ENCODE measurements around the gene TREM2.

Gene TREM2

DNA sequence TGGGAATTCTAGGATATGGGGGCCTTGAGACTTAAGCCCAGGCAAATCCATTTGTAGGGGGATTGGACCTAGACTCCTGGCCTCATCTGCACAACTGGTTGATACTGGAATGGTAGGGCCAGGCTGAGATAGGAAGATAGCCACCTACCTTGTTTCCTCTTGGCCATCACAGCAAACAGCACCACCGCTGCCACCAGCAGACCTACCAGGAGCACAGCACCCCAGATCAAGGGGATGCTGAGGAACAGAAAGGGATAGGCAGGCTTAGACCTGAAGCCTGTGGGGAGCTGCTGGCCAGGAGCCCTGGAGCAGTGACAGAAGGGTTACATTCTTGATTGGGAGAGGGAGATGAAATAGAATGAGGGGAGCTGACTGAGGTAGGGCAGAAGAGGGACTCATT, 12.2 kb downstream of the TREM2 start:
- H3K36me3 ChIP-seq = no peaks in the 10 kb centered on the region
- no peaks in the 10 kb centered on the region for H3K27me3 ChIP-seq (ENCODE audit: insufficient read depth, low read depth, severe bottlenecking)
- H3K27ac ChIP-seq = no peak overlapping the region
- H3K4me3 ChIP-seq (ENCODE audit: low read depth, low read length) = no peak overlapping the region
- peak; percentile 74 for DNase-seq
- TF ChIP-seq, protein P1, sequence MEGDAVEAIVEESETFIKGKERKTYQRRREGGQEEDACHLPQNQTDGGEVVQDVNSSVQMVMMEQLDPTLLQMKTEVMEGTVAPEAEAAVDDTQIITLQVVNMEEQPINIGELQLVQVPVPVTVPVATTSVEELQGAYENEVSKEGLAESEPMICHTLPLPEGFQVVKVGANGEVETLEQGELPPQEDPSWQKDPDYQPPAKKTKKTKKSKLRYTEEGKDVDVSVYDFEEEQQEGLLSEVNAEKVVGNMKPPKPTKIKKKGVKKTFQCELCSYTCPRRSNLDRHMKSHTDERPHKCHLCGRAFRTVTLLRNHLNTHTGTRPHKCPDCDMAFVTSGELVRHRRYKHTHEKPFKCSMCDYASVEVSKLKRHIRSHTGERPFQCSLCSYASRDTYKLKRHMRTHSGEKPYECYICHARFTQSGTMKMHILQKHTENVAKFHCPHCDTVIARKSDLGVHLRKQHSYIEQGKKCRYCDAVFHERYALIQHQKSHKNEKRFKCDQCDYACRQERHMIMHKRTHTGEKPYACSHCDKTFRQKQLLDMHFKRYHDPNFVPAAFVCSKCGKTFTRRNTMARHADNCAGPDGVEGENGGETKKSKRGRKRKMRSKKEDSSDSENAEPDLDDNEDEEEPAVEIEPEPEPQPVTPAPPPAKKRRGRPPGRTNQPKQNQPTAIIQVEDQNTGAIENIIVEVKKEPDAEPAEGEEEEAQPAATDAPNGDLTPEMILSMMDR (IDR thresholded peaks at IDR 0.05; ENCODE audit: low read depth, low read length) = peak; percentile 84
- H3K9me3 ChIP-seq (ENCODE audit: severe bottlenecking) = no peaks in the 10 kb centered on the region

DNA sequence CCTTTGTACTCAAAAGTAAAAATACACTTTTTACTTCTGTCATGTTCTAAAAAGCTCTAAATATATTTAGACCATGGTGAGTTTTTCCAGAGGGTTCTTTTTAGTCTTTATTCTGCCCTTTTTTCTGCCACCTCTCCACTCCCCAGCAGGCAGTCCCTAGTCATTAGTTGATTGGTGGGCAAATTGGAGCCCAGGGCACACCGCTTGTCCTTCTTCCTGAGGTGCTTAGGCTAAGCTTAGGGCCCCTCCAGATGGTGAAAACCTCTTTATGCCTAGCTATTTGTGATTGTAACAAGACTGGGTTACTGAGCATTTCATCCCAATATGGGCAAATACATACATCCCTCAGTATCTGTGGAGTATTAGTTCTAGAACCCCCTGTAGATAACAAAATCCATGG, 15.0 kb downstream of the TREM2 start:
- TF ChIP-seq, protein P1 (IDR thresholded peaks at IDR 0.05; ENCODE audit: low read depth, low read length) = peak; percentile 16; the same call in 1 of the 2 replicates
- H3K36me3 ChIP-seq = no peaks in the 10 kb centered on the region
- H3K27ac ChIP-seq = no peak overlapping the region
- peak; percentile 54 for DNase-seq
- no peaks in the 10 kb centered on the region for H3K27me3 ChIP-seq (ENCODE audit: insufficient read depth, low read depth, severe bottlenecking)
- no peak overlapping the region for H3K4me3 ChIP-seq (ENCODE audit: low read depth, low read length)
- H3K9me3 ChIP-seq (ENCODE audit: severe bottlenecking) = no peaks in the 10 kb centered on the region

DNA sequence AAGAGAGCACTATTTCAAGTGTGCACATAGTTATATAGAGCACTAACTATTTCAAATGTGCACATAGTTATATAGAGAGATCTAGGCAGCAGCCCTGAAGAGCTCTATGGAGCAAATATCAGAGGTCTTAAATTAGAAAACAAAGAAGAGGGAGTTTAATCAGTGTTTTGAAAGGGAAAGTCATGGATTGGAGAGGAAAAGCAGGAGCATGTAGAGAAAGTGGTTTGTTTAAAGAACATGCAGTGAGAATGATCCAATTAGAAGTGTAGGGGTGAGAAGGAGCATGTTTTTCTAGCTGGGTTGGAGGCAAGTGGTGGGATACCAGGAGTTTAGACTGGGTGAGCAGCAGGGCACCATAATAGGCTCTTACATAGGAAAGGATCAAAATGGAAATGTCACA, 26.0 kb downstream of the TREM2 start:
- no peaks in the 10 kb centered on the region for H3K27me3 ChIP-seq (ENCODE audit: insufficient read depth, low read depth, severe bottlenecking)
- no peaks in the 10 kb centered on the region for H3K9me3 ChIP-seq (ENCODE audit: severe bottlenecking)
- no peak for DNase-seq
- H3K36me3 ChIP-seq = no peaks in the 10 kb centered on the region
- H3K4me3 ChIP-seq (ENCODE audit: low read depth, low read length) = no peak overlapping the region
- TF ChIP-seq, protein P1 (IDR thresholded peaks at IDR 0.05; ENCODE audit: low read depth, low read length) = no peak
- no peak overlapping the region for H3K27ac ChIP-seq

DNA sequence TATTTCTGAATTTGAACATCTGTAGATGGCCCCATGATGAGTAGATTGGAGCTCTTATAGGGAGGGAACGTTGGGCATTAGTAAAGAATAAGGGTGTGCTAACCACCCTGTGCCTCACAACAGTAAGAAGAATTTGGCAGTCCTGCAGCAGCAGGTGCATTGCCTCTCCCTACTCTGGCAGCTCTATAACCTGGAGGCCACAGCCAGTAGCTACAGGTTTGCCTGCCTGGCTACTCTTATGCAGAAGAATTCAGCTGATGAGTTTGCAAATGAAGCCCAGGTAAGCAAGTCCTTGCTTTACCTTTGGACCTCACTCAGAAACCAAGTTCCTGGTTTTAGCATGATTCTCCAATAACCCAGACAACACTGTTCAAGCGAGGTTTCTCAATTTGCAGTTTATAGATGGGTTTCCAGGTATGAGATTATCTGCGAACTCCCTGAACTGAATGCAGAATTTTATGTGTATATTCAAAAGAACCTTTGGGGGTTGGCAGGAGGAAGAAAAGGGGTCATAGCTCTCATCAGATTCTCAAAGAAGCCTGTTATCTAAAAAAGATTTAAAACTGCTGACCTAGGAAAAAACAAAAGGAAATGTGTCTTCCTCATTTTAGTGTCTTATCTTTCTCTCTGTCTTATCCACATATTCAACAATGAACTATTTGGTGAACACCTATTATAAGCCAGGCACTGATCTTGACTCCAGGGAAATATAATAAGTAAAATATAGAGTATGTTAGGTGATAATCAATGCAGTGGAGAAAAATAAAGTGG, 27.7 kb downstream of the TREM2 start:
- H3K27ac ChIP-seq = no peak overlapping the region
- no peaks in the 10 kb centered on the region for H3K36me3 ChIP-seq
- DNase-seq = no peak
- no peak overlapping the region for H3K4me3 ChIP-seq (ENCODE audit: low read depth, low read length)
- TF ChIP-seq, protein P1 (IDR thresholded peaks at IDR 0.05; ENCODE audit: low read depth, low read length) = no peak
- no peaks in the 10 kb centered on the region for H3K27me3 ChIP-seq (ENCODE audit: insufficient read depth, low read depth, severe bottlenecking)
- no peaks in the 10 kb centered on the region for H3K9me3 ChIP-seq (ENCODE audit: severe bottlenecking)

DNA sequence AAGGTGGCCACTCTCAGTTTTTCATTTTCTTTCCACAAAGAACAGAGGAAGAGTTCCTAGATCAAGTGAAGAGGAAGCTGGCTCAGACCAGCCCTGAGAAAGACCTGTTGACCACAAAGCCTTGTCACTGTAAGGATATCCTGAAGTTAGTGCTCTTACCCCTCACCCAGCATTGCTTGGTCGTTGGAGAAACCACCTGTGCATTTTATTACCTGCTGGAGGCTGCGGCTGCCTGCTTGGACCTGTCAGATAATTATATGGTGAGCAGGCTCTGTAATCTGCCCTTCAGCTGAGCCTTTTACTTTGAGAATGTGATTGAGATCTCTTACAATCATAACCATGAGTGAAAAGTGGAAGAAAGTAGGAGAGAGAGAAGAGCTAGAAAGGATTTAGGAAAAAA, 30.7 kb downstream of the TREM2 start:
- H3K27ac ChIP-seq = no peak overlapping the region
- no peak overlapping the region for H3K4me3 ChIP-seq (ENCODE audit: low read depth, low read length)
- DNase-seq = peak; percentile 40
- TF ChIP-seq, protein P1 (IDR thresholded peaks at IDR 0.05; ENCODE audit: low read depth, low read length) = no peak
- H3K27me3 ChIP-seq (ENCODE audit: insufficient read depth, low read depth, severe bottlenecking) = no peaks in the 10 kb centered on the region
- no peaks in the 10 kb centered on the region for H3K9me3 ChIP-seq (ENCODE audit: severe bottlenecking)
- no peaks in the 10 kb centered on the region for H3K36me3 ChIP-seq

DNA sequence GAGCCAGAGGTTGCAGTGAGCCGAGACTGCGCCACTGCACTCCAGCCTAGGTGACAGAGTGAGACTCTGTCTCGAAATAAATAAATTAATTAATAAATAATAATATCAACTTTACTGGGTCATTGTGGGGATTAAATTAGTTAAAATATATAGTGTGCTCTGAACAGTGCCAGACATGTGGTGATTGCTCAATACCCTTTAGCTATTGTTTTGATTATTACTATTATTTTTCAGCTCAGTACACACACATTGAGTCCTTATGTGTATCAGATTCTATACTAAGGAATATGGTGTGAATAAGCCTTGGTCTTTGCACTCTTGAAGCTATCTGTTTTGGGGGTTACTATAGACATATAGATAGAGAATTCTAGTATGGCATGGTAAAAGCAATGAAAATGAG, 37.6 kb downstream of the TREM2 start:
- DNase-seq = no peak
- H3K27me3 ChIP-seq (ENCODE audit: insufficient read depth, low read depth, severe bottlenecking) = no peaks in the 10 kb centered on the region
- no peak overlapping the region for H3K27ac ChIP-seq
- TF ChIP-seq, protein P1 (IDR thresholded peaks at IDR 0.05; ENCODE audit: low read depth, low read length) = no peak
- H3K36me3 ChIP-seq = no peaks in the 10 kb centered on the region
- no peaks in the 10 kb centered on the region for H3K9me3 ChIP-seq (ENCODE audit: severe bottlenecking)
- no peak overlapping the region for H3K4me3 ChIP-seq (ENCODE audit: low read depth, low read length)

Measured in WERI-Rb-1 (cell line).